GM12875 (cell line): ENCODE results near the gene TRERF1.

Experiments
- H3K4me3 ChIP-seq: one replicate; pipeline ENCODE4 v1.5.1; 2011; ENCODE audit warnings: low read depth, low read length, control low read depth
- CTCF ChIP-seq: IDR thresholded peaks from 2 replicates; pipeline ENCODE4 v1.5.1; 2011; ENCODE audit warnings: low read depth, mild to moderate bottlenecking, control low read depth, inconsistent platforms, low read length, moderate library complexity, borderline replicate concordance; ENCODE audit not compliant: insufficient read depth

TRERF1 gene

DNA sequence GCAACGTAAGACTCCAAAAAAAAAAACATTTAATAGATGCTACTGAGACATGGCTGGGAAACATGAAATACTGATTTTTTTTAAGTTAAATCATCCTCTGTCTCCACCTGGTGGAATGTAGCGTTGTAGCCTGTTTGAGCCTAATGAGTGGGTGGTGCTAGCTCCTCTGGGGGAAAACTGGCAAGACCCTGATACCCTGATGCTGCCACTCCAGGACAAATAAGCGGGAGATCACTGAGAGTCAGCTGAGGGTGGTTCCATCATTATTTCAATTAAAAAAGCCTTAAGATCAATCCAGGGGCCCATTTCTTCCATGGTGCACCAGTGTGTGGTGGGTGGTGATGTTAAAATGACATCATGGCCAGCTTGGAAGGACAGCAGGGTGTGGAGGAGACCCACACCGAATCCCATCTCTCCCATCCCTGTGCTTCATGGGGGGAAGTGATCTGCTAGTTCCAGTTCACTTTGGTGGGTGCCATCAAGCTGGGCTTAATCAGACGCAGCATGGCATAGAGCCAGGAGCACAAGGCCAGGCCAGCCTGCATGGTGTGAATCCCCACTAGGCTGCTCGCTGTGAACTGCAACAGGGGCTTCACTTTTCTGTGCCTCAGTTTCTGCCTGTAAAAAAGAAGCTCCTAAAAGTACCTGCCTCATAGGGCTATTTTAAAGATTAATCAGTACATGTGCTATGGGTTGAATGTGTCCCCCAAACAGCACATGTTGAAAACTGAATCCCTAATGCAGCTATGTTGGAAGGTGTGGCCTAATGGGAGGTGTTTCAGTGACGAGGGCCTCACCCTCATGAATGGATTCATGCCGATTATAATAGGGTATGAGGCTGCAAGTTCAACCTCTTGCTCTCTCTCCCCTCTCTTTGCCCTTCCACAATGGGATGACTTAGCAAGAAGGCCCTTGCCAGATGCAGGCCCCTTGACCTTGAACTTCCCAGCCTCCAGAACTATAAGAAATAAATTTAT, 221.1 kb downstream of the TRERF1 start:
- H3K4me3 ChIP-seq = no peak overlapping the region
- no peak for TF ChIP-seq CTCF

DNA sequence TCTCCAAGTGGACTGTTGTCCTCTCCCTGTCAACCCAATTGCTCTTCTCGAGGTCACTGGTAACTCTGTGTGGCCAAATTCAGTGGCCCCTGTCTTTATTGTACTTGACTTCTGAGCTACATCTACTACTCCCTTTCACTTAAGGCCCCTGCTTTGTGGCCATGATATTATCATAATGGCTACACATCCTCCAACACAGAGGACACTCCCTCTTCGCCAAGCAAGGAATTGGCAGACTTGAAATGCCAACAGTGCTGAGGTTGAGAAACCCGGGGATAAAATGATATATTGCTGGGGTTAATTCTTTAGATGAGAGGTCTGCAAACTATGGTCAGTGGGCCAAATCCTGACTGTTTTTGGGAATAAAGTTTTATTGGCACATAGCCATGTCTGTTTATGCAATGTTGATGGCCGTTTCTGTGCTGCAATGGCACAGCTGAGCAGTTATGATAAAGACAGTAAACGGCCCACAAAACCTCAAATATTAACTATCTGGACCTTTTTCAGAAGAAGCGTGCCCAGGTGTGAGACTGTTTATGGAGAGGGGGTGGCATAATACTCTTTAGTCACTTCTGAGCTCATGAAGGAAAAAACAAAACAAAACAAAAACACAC, 222.1 kb downstream of the TRERF1 start:
- no peak for TF ChIP-seq CTCF
- no peak overlapping the region for H3K4me3 ChIP-seq

GRCh38 chr6:42228305-42228704, 223.4 kb downstream of the TRERF1 start:
- H3K4me3 ChIP-seq = no peak overlapping the region
- TF ChIP-seq CTCF = no peak

DNA sequence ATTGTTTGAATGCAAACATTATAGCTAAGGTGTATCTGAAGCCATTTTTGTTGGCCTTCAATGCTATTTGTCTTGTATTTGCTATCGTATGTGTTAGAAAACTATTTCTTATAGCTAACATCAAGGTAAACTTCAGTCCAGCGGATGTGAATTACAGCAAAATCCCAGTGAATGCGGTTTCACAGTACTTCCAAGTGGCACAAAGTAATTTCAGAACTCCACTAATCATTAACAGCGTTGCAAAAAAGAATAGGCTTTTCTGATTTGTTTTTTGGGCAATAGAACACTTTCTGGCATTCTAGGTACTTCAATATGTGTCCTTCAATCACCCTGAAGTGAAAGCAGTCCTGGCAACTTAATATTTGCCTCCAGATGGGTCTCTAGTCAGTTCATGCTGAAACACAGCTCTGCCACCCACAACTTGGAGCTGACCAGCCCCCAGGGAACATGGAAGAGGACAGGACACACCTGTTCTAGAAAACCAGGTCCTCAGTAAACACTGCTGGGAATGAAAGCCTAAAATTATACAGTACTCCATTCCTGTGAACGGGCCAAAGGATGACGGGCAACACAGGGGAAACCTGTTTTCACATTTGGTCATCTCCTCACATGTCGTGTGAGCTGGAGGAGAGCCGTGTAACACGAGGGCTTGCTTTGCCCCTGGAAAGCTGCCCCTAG, 224.4 kb downstream of the TRERF1 start:
- no peak for TF ChIP-seq CTCF
- no peak overlapping the region for H3K4me3 ChIP-seq

- H3K4me3 ChIP-seq = no peak overlapping the region
- TF ChIP-seq CTCF = no peak
These were observed 225.0 kb downstream of the TRERF1 start for GRCh38 chr6:42226645-42227143.

GRCh38 chr6:42226161-42226611, 225.5 kb downstream of the TRERF1 start:
- H3K4me3 ChIP-seq = no peak overlapping the region
- no peak for TF ChIP-seq CTCF

GRCh38 chr6:42225419-42225818, 226.3 kb downstream of the TRERF1 start:
- H3K4me3 ChIP-seq = no peak overlapping the region
- TF ChIP-seq CTCF = no peak
